Muscle of arm (tissue), 12 donors: ENCODE results near the gene OR2V1. TPM values are rescaled to one million over a fixed set of nuclear protein-coding genes. Genes with fewer than 3 reads are reported as not detected.
A peak's percentile ranks its signal among the peaks of the same experiment; 100 is the strongest.
"Not testable (repeated sequence)": the region's sequence is repeated elsewhere in the genome, so short reads cannot be mapped to it uniquely, and the experiment has no call there.

Experiments
- DNase-seq: peaks from one replicate; pipeline ENCODE4 v3.0.0-alpha.2; 2013
- polyA plus RNA-seq, 12 donors: library from polyadenylated mRNA; unstranded; fragments of 120-200 nt; gene quantifications; one replicate each; pipeline ENCODE4 v1.2.1, GENCODE V29; 2013; ENCODE audit not compliant: insufficient read length in 12 of 12

The OR2V1 gene
- polyA plus RNA-seq, 12 donors = not detected

GRCh38 chr5:181160755-181161533, 30.0 kb upstream of the OR2V1 start:
- not testable (repeated sequence) for DNase-seq

- no peak for DNase-seq
Measured at GRCh38 chr5:181160152-181160754, 29.3 kb upstream of the OR2V1 start.

- peak; percentile 83 for DNase-seq
Measured at GRCh38 chr5:181159286-181160151, 28.6 kb upstream of the OR2V1 start.

GRCh38 chr5:181158869-181159268, 27.9 kb upstream of the OR2V1 start:
- no peak for DNase-seq

GRCh38 chr5:181156758-181157157, 25.8 kb upstream of the OR2V1 start:
- DNase-seq = no peak

- no peak for DNase-seq
Measured at GRCh38 chr5:181153814-181154213, 22.8 kb upstream of the OR2V1 start.

- DNase-seq = no peak
Measured at GRCh38 chr5:181152406-181152805, 21.4 kb upstream of the OR2V1 start.

- no peak for DNase-seq
Measured at GRCh38 chr5:181151146-181151545, 20.2 kb upstream of the OR2V1 start.

GRCh38 chr5:181149806-181150733, 19.1 kb upstream of the OR2V1 start:
- no peak for DNase-seq

GRCh38 chr5:181149355-181149754, 18.4 kb upstream of the OR2V1 start:
- DNase-seq = no peak

- not testable (repeated sequence) for DNase-seq
Measured at GRCh38 chr5:181146927-181147636, 16.1 kb upstream of the OR2V1 start, which contains the start of gene OR2V2. OR2V2 (plus strand) TSS chr5:181147586; CDS start chr5:181154943, 7,357 bp downstream.

- no peak for DNase-seq
Measured at GRCh38 chr5:181145133-181145532, 14.2 kb upstream of the OR2V1 start.

GRCh38 chr5:181142054-181142453, 11.1 kb upstream of the OR2V1 start:
- DNase-seq = no peak

- DNase-seq = no peak
Measured at GRCh38 chr5:181140766-181141165, 9.8 kb upstream of the OR2V1 start.

GRCh38 chr5:181138258-181138657, 7.3 kb upstream of the OR2V1 start:
- no peak for DNase-seq

- DNase-seq = no peak
Measured at GRCh38 chr5:181136361-181136955, 5.5 kb upstream of the OR2V1 start.

GRCh38 chr5:181134259-181134658, 3.3 kb upstream of the OR2V1 start:
- no peak for DNase-seq

- DNase-seq = no peak
Measured at GRCh38 chr5:181133610-181134231, 2.8 kb upstream of the OR2V1 start.

- DNase-seq = no peak
Measured at GRCh38 chr5:181133083-181133482, 2.1 kb upstream of the OR2V1 start.

- no peak for DNase-seq
Measured at GRCh38 chr5:181131514-181131913, 545 bp upstream of the OR2V1 start.
